Osteocyte (in vitro differentiated cells): Measurements from ENCODE around the gene NRIP1. TPM values are rescaled to one million over a fixed set of nuclear protein-coding genes. Genes with fewer than 3 reads are reported as not detected.

Experiments
- DNase-seq: peaks from one replicate; pipeline ENCODE4 v3.0.0; 2021; ENCODE audit warnings: mixed read lengths; ENCODE audit not compliant: unreplicated experiment; ENCODE audit errors: extremely low spot score
- H3K27ac Mint-ChIP-seq: one replicate; pipeline ENCODE4 v1.8.0; 2021; ENCODE audit warnings: mild to moderate bottlenecking, mixed read lengths; ENCODE audit not compliant: unreplicated experiment
- H3K27me3 Mint-ChIP-seq: one replicate; pipeline ENCODE4 v1.8.0; 2021; ENCODE audit warnings: mixed read lengths; ENCODE audit not compliant: unreplicated experiment
- H3K36me3 Mint-ChIP-seq: one replicate; pipeline ENCODE4 v1.8.0; 2021; ENCODE audit warnings: mixed read lengths; ENCODE audit not compliant: unreplicated experiment
- H3K4me1 Mint-ChIP-seq: one replicate; pipeline ENCODE4 v1.8.0; 2021; ENCODE audit warnings: mixed read lengths; ENCODE audit not compliant: unreplicated experiment
- H3K4me3 Mint-ChIP-seq: one replicate; pipeline ENCODE4 v1.8.0; 2021; ENCODE audit warnings: mild to moderate bottlenecking, moderate library complexity, mixed read lengths; ENCODE audit not compliant: unreplicated experiment
- H3K9me3 Mint-ChIP-seq: one replicate; pipeline ENCODE4 v1.8.0; 2021; ENCODE audit warnings: mixed read lengths; ENCODE audit not compliant: unreplicated experiment
- total RNA-seq: library from RNA; stranded (reverse); gene quantifications from 2 replicates; pipeline ENCODE4 v1.2.1, GENCODE V29; 2021
- TF ChIP-seq, protein P1 (sequence below): fragments of 200-600 bp; sonication (generic); IDR thresholded peaks from 2 replicates; pipeline ENCODE4 v1.5.0; 2021; ENCODE audit warnings: antibody characterized with exemption, mild to moderate bottlenecking, moderate library complexity

NRIP1 gene
- total RNA-seq, 1 donor from 2014 or later, result 17.4 TPM

DNA sequence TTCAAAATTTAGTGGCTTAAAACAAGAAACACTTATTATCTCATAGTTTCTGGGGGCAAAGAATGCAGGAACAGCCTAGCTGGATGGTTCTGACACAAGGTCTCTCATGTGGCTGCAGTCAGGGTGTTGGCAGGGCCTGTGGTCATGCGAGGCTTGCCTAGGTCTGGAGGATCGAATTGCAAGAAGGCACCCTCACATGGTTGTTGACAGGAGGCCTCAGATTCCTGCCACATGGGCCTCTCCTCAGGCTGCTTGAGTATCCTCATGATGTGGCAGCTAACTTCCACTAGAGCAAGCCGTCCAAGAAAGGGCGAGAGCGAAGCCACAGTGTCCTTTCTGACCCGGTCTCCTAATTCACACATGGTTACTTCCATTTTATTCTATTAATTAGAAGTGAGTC lies 6.2 kb upstream of the NRIP1 start:
- no peaks in the 10 kb centered on the region for H3K9me3 Mint-ChIP-seq
- no peak overlapping the region for H3K4me3 Mint-ChIP-seq
- no peak for DNase-seq
- H3K27ac Mint-ChIP-seq, result no peak overlapping the region
- no peaks in the 10 kb centered on the region for H3K4me1 Mint-ChIP-seq
- no peaks in the 10 kb centered on the region for H3K27me3 Mint-ChIP-seq
- TF ChIP-seq, protein P1, sequence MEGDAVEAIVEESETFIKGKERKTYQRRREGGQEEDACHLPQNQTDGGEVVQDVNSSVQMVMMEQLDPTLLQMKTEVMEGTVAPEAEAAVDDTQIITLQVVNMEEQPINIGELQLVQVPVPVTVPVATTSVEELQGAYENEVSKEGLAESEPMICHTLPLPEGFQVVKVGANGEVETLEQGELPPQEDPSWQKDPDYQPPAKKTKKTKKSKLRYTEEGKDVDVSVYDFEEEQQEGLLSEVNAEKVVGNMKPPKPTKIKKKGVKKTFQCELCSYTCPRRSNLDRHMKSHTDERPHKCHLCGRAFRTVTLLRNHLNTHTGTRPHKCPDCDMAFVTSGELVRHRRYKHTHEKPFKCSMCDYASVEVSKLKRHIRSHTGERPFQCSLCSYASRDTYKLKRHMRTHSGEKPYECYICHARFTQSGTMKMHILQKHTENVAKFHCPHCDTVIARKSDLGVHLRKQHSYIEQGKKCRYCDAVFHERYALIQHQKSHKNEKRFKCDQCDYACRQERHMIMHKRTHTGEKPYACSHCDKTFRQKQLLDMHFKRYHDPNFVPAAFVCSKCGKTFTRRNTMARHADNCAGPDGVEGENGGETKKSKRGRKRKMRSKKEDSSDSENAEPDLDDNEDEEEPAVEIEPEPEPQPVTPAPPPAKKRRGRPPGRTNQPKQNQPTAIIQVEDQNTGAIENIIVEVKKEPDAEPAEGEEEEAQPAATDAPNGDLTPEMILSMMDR, result no peak
- H3K36me3 Mint-ChIP-seq, result no peaks in the 10 kb centered on the region

DNA sequence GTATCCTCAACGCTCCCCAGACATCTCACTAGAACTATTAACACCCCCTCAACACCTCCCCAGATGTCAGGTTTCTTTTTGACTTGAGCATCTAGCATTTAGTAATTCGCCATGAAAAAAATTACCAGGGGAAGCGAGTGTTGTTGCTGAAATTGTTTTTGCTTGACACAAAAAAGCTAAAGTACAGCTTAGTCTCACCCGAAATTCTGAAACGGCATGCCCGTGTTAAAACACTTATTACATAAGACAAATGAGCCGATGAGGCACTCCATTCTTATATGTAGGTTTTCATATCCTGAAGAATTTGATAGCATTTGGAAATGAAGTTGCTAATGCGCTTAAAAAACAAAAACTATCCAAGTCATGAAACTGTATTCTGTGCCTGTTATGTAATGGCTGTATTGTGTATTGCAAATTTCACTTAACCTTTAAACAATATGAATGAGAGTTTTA lies 1.3 kb upstream of the NRIP1 start:
- no peaks in the 10 kb centered on the region for H3K36me3 Mint-ChIP-seq
- TF ChIP-seq, protein P1, result no peak
- no peaks in the 10 kb centered on the region for H3K9me3 Mint-ChIP-seq
- H3K27me3 Mint-ChIP-seq, result no peaks in the 10 kb centered on the region
- peaks cover 24% of the 10 kb centered on the region for H3K4me1 Mint-ChIP-seq
- peak overlapping the region; percentile 94 for H3K4me3 Mint-ChIP-seq
- H3K27ac Mint-ChIP-seq, result peak overlapping the region; percentile 95
- no peak for DNase-seq

DNA sequence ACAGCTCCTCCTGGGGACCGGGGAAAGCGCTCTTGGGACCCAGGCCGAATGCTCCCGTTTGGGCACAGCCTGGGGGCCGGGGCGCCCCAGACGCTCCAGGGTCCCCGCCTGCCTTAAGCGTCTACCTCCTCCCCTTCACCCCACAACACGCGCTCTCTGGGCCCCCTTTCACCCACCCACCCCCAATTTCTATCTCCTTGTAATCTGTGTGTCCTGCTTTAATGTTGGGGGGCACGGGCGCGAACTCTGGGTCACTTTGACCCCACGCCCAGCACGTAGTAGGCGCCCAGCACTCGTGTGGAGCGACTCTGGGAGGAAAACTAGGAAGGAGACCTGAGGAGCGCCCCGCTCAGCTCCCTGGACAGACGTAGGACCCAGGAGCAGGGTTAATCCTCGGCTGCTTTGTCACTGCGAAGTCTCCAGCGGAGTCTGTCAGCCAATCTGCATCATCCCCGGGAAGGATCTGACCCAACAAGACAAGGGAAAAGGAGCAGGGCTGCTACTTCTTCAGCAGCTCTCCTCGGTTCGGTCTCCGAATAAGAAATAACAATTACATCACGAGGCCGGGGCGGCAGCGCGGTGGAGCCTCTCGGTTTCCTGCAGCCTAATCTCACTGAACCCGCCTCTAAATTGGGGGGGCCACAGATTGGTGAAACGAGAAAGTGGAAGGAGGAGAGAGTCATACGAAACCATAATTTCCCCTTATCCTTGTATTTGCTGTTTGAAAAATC lies 757 bp upstream of the NRIP1 start:
- peak; percentile 84 for DNase-seq
- H3K4me1 Mint-ChIP-seq, result peaks cover 29% of the 10 kb centered on the region
- TF ChIP-seq, protein P1, result no peak
- peak overlapping the region; percentile 95 for H3K27ac Mint-ChIP-seq
- H3K9me3 Mint-ChIP-seq, result no peaks in the 10 kb centered on the region
- no peaks in the 10 kb centered on the region for H3K36me3 Mint-ChIP-seq
- H3K27me3 Mint-ChIP-seq, result no peaks in the 10 kb centered on the region
- peak overlapping the region; percentile 94 for H3K4me3 Mint-ChIP-seq

DNA sequence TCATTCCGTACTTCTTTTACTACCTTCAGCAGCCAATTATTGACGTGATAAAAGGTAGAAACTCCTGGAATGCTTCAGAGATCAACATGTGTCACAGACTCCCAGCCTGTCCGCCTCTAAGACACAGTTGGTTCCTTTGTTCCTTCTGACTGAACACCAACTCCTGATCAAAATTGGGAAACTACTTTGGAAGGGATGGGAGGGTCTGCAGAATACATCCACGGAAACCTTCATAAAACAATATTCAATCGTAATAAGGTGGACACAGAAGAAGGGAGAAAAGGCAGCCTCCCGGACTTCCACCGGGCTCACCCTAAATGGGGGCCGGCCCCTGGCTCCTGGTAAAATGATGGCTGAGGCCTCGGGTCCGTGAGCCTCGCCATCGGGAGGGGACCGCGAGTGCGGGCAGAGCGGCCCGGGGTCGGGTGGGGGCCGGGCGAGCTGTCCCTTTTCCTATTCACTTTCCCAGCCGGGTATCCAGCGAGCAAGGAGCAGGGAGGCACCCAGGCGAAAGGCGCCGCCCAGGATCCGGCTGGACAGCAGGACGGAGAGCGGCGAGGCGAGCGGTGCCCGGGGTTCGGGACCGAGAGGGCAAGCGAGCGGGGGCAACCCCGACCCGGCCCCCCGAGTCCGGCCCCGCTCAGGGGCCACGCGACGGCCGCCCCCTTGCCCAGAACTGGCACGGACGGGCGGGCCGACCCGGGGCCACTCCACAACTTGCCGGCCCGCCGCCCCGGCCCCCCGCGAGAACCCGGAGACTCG lies 805 bp downstream of the NRIP1 start:
- Mint-ChIP-seq H3K4me3 (peak overlapping the region; percentile 87), H3K4me1 (peaks cover 45% of the 10 kb centered on the region), H3K27ac (peak overlapping the region; percentile 84), H3K36me3 (no peaks in the 10 kb centered on the region), H3K27me3 (no peaks in the 10 kb centered on the region), H3K9me3 (no peaks in the 10 kb centered on the region)
- TF ChIP-seq, protein P1, result no peak
- peak; percentile 86 for DNase-seq
